Fibroblast of lung (primary cell): ENCODE measurements around the gene MYO3B. TPM values are rescaled to one million over a fixed set of nuclear protein-coding genes. Genes with fewer than 3 reads are reported as not detected.
A peak's percentile ranks its signal among the peaks of the same experiment; 100 is the strongest.

Experiments used
- DNase-seq, 2 donors: peaks; one replicate each; pipeline versions ENCODE4 v3.0.0 to v3.0.0-alpha.2; 2010; ENCODE audit warnings: low read depth in 2 of 2
- H2AFZ ChIP-seq: 2 replicates; pipeline ENCODE4 v1.5.1; 2012; ENCODE audit warnings: low read length, control low read depth, inconsistent platforms
- H3K27ac ChIP-seq: 2 replicates; pipeline ENCODE4 v1.5.1; 2011; ENCODE audit warnings: low read length, control low read depth; ENCODE audit not compliant: insufficient read depth
- H3K27me3 ChIP-seq: 2 replicates; pipeline ENCODE4 v1.5.1; 2011; ENCODE audit warnings: mild to moderate bottlenecking, low read length; ENCODE audit not compliant: control insufficient read depth, insufficient read depth
- H3K36me3 ChIP-seq: 2 replicates; pipeline ENCODE4 v1.5.1; 2011; ENCODE audit warnings: low read length; ENCODE audit not compliant: control insufficient read depth, insufficient read depth
- H3K4me1 ChIP-seq: 2 replicates; pipeline ENCODE4 v1.5.1; 2011; ENCODE audit warnings: low read length; ENCODE audit not compliant: control insufficient read depth, insufficient read depth; ENCODE audit errors: extremely low read depth
- H3K4me2 ChIP-seq: 2 replicates; pipeline ENCODE4 v1.5.1; 2011; ENCODE audit warnings: low read length, control low read depth; ENCODE audit not compliant: insufficient read depth; ENCODE audit errors: extremely low read depth
- H3K4me3 ChIP-seq, 4 experiments: fragments of 200-600 bp in 1 of 4; sonication (generic) in 1 of 4; replicated peaks in 1 of 4; 2 replicates each; pipeline ENCODE4 v1.5.1; 2011 to 2016; ENCODE audit warnings: low read length in 4 of 4, low read depth in 3 of 4, mild to moderate bottlenecking in 3 of 4, control low read depth in 2 of 4, inconsistent platforms in 1 of 4, mixed read lengths in 1 of 4; ENCODE audit not compliant: insufficient read depth in 1 of 4; ENCODE audit errors: control extremely low read depth in 1 of 4
- H3K79me2 ChIP-seq: 2 replicates; pipeline ENCODE4 v1.5.1; 2012; ENCODE audit warnings: mild to moderate bottlenecking, low read length, inconsistent platforms; ENCODE audit not compliant: control insufficient read depth, insufficient read depth
- H3K9ac ChIP-seq: 2 replicates; pipeline ENCODE4 v1.5.1; 2011; ENCODE audit warnings: mild to moderate bottlenecking, low read length, control low read depth; ENCODE audit not compliant: insufficient read depth
- H3K9me3 ChIP-seq: 2 replicates; pipeline ENCODE4 v1.5.1; 2012; ENCODE audit warnings: low read depth, low read length; ENCODE audit not compliant: control insufficient read depth, insufficient read depth
- H4K20me1 ChIP-seq: 2 replicates; pipeline ENCODE4 v1.5.1; 2011; ENCODE audit warnings: low read length; ENCODE audit not compliant: control insufficient read depth, insufficient read depth; ENCODE audit errors: extremely low read depth
- CTCF ChIP-seq, 2 donors: IDR thresholded peaks in 1 of 2; conservative IDR thresholded peaks in 1 of 2; 1 replicate in 1 of 2; 2 replicates in 1 of 2; pipeline ENCODE4 v1.5.1; 2011 to 2012; ENCODE audit warnings: low read length in 2 of 2, control low read depth in 1 of 2, inconsistent platforms in 1 of 2, low read depth in 1 of 2, mild to moderate bottlenecking in 1 of 2
- EZH2 ChIP-seq: IDR thresholded peaks from 2 replicates; pipeline ENCODE4 v1.5.1; 2012; ENCODE audit warnings: low read length, control low read depth, mild to moderate bottlenecking; ENCODE audit errors: missing control alignments
- polyA plus RNA-seq, 2 donors: library from polyadenylated mRNA; depleted of rRNA in 1 of 2; stranded (reverse) in 1 of 2; unstranded in 1 of 2; fragments of >200 nt; gene quantifications; 2 replicates each; pipeline ENCODE4 v1.2.1, GENCODE V29; 2011 to 2012; ENCODE audit warnings: missing spikeins in 1 of 2
- total RNA-seq: library from RNA; depleted of rRNA; stranded (reverse); fragments of >200 nt; gene quantifications from 2 replicates; pipeline ENCODE4 v1.2.1, GENCODE V29; 2014

MYO3B gene
- total and polyA plus RNA-seq, 2 donors (not counting 1 experiment from before 2014, with no cell fraction given): 0.06 to 0.50 TPM

DNA sequence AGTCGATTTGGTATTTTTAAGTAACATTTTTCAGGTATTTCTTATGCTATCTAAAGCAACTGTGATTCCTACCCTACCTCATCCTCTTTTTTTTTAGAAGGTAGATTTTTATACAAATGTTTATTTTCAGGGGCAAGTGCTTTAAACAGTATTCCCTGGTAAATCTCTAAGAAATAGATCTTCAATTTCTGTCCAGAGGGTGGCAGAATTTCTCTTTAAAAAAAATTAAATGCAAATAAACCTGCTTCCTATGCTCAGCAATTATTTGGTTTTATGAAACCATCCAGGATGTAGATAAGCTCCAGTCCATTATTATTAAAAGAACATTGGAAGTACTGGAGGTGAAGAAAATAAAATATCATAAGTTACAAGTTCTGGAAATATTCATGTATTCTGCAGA, 191.9 kb downstream of the MYO3B start:
- H3K9me3 ChIP-seq: no peaks in the 10 kb centered on the region
- H4K20me1 ChIP-seq: no peaks in the 10 kb centered on the region
- no peaks in the 10 kb centered on the region for H3K79me2 ChIP-seq
- no peak overlapping the region for H3K9ac ChIP-seq
- H3K4me2 ChIP-seq: no peak overlapping the region
- TF ChIP-seq CTCF (conservative IDR thresholded peaks at IDR 0.05 in 1 of 2, IDR thresholded peaks at IDR 0.05 in 1 of 2; ENCODE audit: low read depth in 1 of 2, low read length in 2 of 2): peak in 1 of 2 donors; percentile 28
- no peak for TF ChIP-seq EZH2
- H3K27ac ChIP-seq: no peak overlapping the region
- no peaks in the 10 kb centered on the region for H3K27me3 ChIP-seq
- H3K36me3 ChIP-seq: no peaks in the 10 kb centered on the region
- DNase-seq: peak; percentile 5 to 52
- no peak overlapping the region for H3K4me3 ChIP-seq
- no peak overlapping the region for H2AFZ ChIP-seq
- no peaks in the 10 kb centered on the region for H3K4me1 ChIP-seq

- Histone ChIP-seq H3K27ac (no peak overlapping the region), H3K9me3 (no peaks in the 10 kb centered on the region), H3K9ac (no peak overlapping the region), H2AFZ (no peak overlapping the region), H3K4me1 (no peaks in the 10 kb centered on the region), H3K79me2 (no peaks in the 10 kb centered on the region), H3K36me3 (no peaks in the 10 kb centered on the region), H3K27me3 (no peaks in the 10 kb centered on the region), H4K20me1 (no peaks in the 10 kb centered on the region), H3K4me3 (no peak overlapping the region), H3K4me2 (no peak overlapping the region)
- no peak for TF ChIP-seq CTCF (conservative IDR thresholded peaks at IDR 0.05 in 1 of 2, IDR thresholded peaks at IDR 0.05 in 1 of 2; ENCODE audit: low read depth in 1 of 2, low read length in 2 of 2)
- DNase-seq: no peak
Observed at GRCh38 chr2:170371231-170371998, 193.5 kb downstream of the MYO3B start.

GRCh38 chr2:170375192-170375591, 197.2 kb downstream of the MYO3B start:
- H4K20me1 ChIP-seq: no peaks in the 10 kb centered on the region

More at GRCh38 chr2:170375192-170375591, 197.2 kb downstream of the MYO3B start:
- no peaks in the 10 kb centered on the region for H3K27me3 ChIP-seq
- no peaks in the 10 kb centered on the region for H3K4me1 ChIP-seq
- no peaks in the 10 kb centered on the region for H3K36me3 ChIP-seq
- no peak for TF ChIP-seq EZH2
- no peak for TF ChIP-seq CTCF (conservative IDR thresholded peaks at IDR 0.05 in 1 of 2, IDR thresholded peaks at IDR 0.05 in 1 of 2; ENCODE audit: low read depth in 1 of 2, low read length in 2 of 2)
- DNase-seq: no peak
- no peak overlapping the region for H3K4me3 ChIP-seq
- H3K9me3 ChIP-seq: no peaks in the 10 kb centered on the region
- H3K4me2 ChIP-seq: no peak overlapping the region
- H3K9ac ChIP-seq: no peak overlapping the region
- no peaks in the 10 kb centered on the region for H3K79me2 ChIP-seq
- no peak overlapping the region for H3K27ac ChIP-seq
- H2AFZ ChIP-seq: no peak overlapping the region
